ENCODE data around the gene THBS3. TPM values are rescaled to one million over a fixed set of nuclear protein-coding genes. Genes with fewer than 3 reads are reported as not detected.

THBS3 gene
- total and polyA plus RNA-seq, 9 of the 15 experiments (the other 6 are each of a cell fraction or from before 2014, with no cell fraction given) = 0.59 to 8.3 (median 3.2) TPM

GRCh38 chr1:155241069-155241679, 33.5 kb upstream of the THBS3 start (continued):
- TF ChIP-seq RAD21 (CRISPR knock-in tag; conservative IDR thresholded peaks at IDR 0.05 in 1 of 2, IDR thresholded peaks at IDR 0.05 in 1 of 2) (0 out of 4 replicates have a peak, but pooled peaks of 1 of the 2 experiments have one; percentile 3), RBM25 (IDR thresholded peaks at IDR 0.05; ENCODE audit: low read depth, low read length, severe bottlenecking) (no peak), ZNF282 (CRISPR knock-in tag; IDR thresholded peaks at IDR 0.05) (no peak), ZNF436 (CRISPR knock-in tag; IDR thresholded peaks at IDR 0.05) (no peak), GATA2 (CRISPR knock-in tag; IDR thresholded peaks at IDR 0.05) (no peak), ILF3 (IDR thresholded peaks at IDR 0.05; ENCODE audit: borderline replicate concordance) (no peak), BRCA1 (IDR thresholded peaks at IDR 0.05) (no peak), BRCA1 (CRISPR knock-in tag; IDR thresholded peaks at IDR 0.05) (no peak), E2F1 (CRISPR knock-in tag; IDR thresholded peaks at IDR 0.05) (no peak), EP400 (IDR thresholded peaks at IDR 0.05) (peak; percentile 43; the same call in 1 of the 2 replicates), SAP30 (IDR thresholded peaks at IDR 0.05; ENCODE audit: borderline replicate concordance, insufficient read depth, low read depth, low read length, poor library complexity, severe bottlenecking) (peak; percentile 62), MED1 (CRISPR knock-in tag; IDR thresholded peaks at IDR 0.05; ENCODE audit: borderline replicate concordance) (no peak), ZNF212 (CRISPR knock-in tag; IDR thresholded peaks at IDR 0.05) (no peak), SP2 (IDR thresholded peaks at IDR 0.05; ENCODE audit: extremely low read depth, low read depth, low read length, poor library complexity, severe bottlenecking) (no peak), GTF3C2 (IDR thresholded peaks at IDR 0.05; ENCODE audit: borderline replicate concordance, extremely low read depth, insufficient read length) (no peak), HIVEP1 (CRISPR knock-in tag; IDR thresholded peaks at IDR 0.05) (no peak), HNRNPK (IDR thresholded peaks at IDR 0.05; ENCODE audit: low read depth, low read length, poor library complexity, severe bottlenecking) (no peak), E2F3 (CRISPR knock-in tag; IDR thresholded peaks at IDR 0.05) (no peak)
